CD14-positive monocyte (primary cell): ENCODE measurements around the gene SLIT1. TPM values are rescaled to one million over a fixed set of nuclear protein-coding genes. Genes with fewer than 3 reads are reported as not detected.

Experiments used
- DNase-seq, 3 donors: peaks; one replicate each; pipeline ENCODE4 v3.0.0-alpha.2; 2011 to 2022
- H2AFZ ChIP-seq: 2 replicates; pipeline ENCODE4 v1.6.0; 2012; ENCODE audit warnings: mild to moderate bottlenecking, low read depth, low read length, inconsistent platforms; ENCODE audit not compliant: insufficient read depth, poor library complexity, severe bottlenecking
- H3K27ac ChIP-seq, 2 donors: 1 replicate in 1 of 2; 2 replicates in 1 of 2; pipeline ENCODE4 v1.5.1; 2012 to 2013; ENCODE audit warnings: low read length in 2 of 2, control low read depth in 1 of 2, inconsistent platforms in 1 of 2, low read depth in 1 of 2, mild to moderate bottlenecking in 1 of 2
- H3K27me3 ChIP-seq, 2 donors: one replicate each; pipeline versions ENCODE4 v1.6.0 to v1.6.1; 2011 to 2013; ENCODE audit warnings: low read length in 2 of 2; ENCODE audit not compliant: control insufficient read depth in 2 of 2, insufficient read depth in 2 of 2
- H3K36me3 ChIP-seq, 2 donors: replicated peaks in 1 of 2; 1 replicate in 1 of 2; 2 replicates in 1 of 2; pipeline versions ENCODE4 v1.5.1 to v1.6.1; 2012 to 2013; ENCODE audit warnings: low read length in 2 of 2, control low read depth in 1 of 2, inconsistent platforms in 1 of 2, mild to moderate bottlenecking in 1 of 2; ENCODE audit not compliant: insufficient read depth in 2 of 2, control insufficient read depth in 1 of 2
- H3K4me1 ChIP-seq, 2 donors: 1 replicate in 1 of 2; 2 replicates in 1 of 2; pipeline versions ENCODE4 v1.5.1 to v1.6.1; 2012 to 2013; ENCODE audit warnings: low read length in 2 of 2, control low read depth in 1 of 2, inconsistent platforms in 1 of 2, mild to moderate bottlenecking in 1 of 2, moderate library complexity in 1 of 2; ENCODE audit not compliant: insufficient read depth in 2 of 2, control insufficient read depth in 1 of 2
- H3K4me2 ChIP-seq: replicated peaks from 2 replicates; pipeline ENCODE3; 2012; ENCODE audit warnings: low read length, moderate library complexity, mild to moderate bottlenecking; ENCODE audit not compliant: poor library complexity, severe bottlenecking; ENCODE audit errors: extremely low read depth
- H3K4me3 ChIP-seq, 3 experiments: fragments of 200-600 bp in 1 of 3; sonication (generic) in 1 of 3; replicated peaks in 1 of 3; 1 replicate in 2 of 3; 2 replicates in 1 of 3; pipeline ENCODE4 v1.5.1; 2011 to 2013; ENCODE audit warnings: low read length in 3 of 3, mild to moderate bottlenecking in 3 of 3, control low read depth in 2 of 3, low read depth in 2 of 3, inconsistent platforms in 1 of 3, moderate library complexity in 1 of 3
- H3K79me2 ChIP-seq: 2 replicates; pipeline ENCODE4 v1.6.0; 2012; ENCODE audit warnings: mild to moderate bottlenecking, control low read depth, inconsistent platforms, low read length, moderate library complexity; ENCODE audit not compliant: insufficient read depth
- H3K9ac ChIP-seq: 2 replicates; pipeline ENCODE4 v1.6.0; 2017; ENCODE audit warnings: low read length, mild to moderate bottlenecking; ENCODE audit not compliant: insufficient read depth, poor library complexity, severe bottlenecking
- H3K9me3 ChIP-seq, 2 donors: replicated peaks in 1 of 2; 1 replicate in 1 of 2; 2 replicates in 1 of 2; pipeline versions ENCODE4 v1.5.1 to v1.6.1; 2012 to 2013; ENCODE audit warnings: low read length in 2 of 2, control low read depth in 1 of 2; ENCODE audit not compliant: control insufficient read depth in 1 of 2, insufficient read depth in 1 of 2
- H4K20me1 ChIP-seq: 2 replicates; pipeline ENCODE4 v1.6.0; 2012; ENCODE audit warnings: mild to moderate bottlenecking, low read length, control low read depth, moderate library complexity; ENCODE audit not compliant: insufficient read depth
- H3K27ac Mint-ChIP-seq, 7 donors: one replicate each; pipeline ENCODE4 v1.8.0; 2020; ENCODE audit warnings: mild to moderate bottlenecking in 7 of 7, mixed read lengths in 7 of 7, moderate library complexity in 6 of 7, inconsistent platforms in 2 of 7
- H3K27me3 Mint-ChIP-seq, 3 donors: one replicate each; pipeline ENCODE4 v1.8.0; 2021 to 2022; ENCODE audit warnings: low read depth in 3 of 3, mild to moderate bottlenecking in 3 of 3, mixed read lengths in 3 of 3, moderate library complexity in 3 of 3, inconsistent platforms in 1 of 3
- H3K36me3 Mint-ChIP-seq, 2 donors: one replicate each; pipeline ENCODE4 v1.8.0; 2020; ENCODE audit warnings: mixed read lengths in 2 of 2, inconsistent platforms in 1 of 2, mild to moderate bottlenecking in 1 of 2
- H3K4me1 Mint-ChIP-seq: one replicate; pipeline ENCODE4 v1.8.0; 2020; ENCODE audit warnings: mild to moderate bottlenecking, mixed read lengths
- H3K4me3 Mint-ChIP-seq, 2 donors: one replicate each; pipeline ENCODE4 v1.8.0; 2020; ENCODE audit warnings: mild to moderate bottlenecking in 2 of 2, mixed read lengths in 2 of 2, moderate library complexity in 1 of 2
- H3K9me3 Mint-ChIP-seq, 7 donors: one replicate each; pipeline ENCODE4 v1.8.0; 2020 to 2022; ENCODE audit warnings: mixed read lengths in 7 of 7, mild to moderate bottlenecking in 6 of 7, moderate library complexity in 6 of 7, inconsistent platforms in 2 of 7
- CTCF ChIP-seq: fragments of 200-600 bp; IDR thresholded peaks from one replicate; pipeline ENCODE4 v1.8.0; 2022; ENCODE audit warnings: antibody characterized with exemption, mild to moderate bottlenecking
- WGBS: methylation state at CpG from one replicate; pipeline ENCODE4 v1.1.5; 2013; ENCODE audit warnings: missing lambda C conversion rate; ENCODE audit not compliant: insufficient coverage; 5-methylcytosine and 5-hydroxymethylcytosine counted together
- intact Hi-C, 2 donors: fragments of 100-400 bp; cut with micrococcal nuclease; formaldehyde crosslinking; loops; one replicate each; pipeline versions ENCODE4 v1.15.0 to v1.15.1; 2023
- polyA plus RNA-seq, 3 donors: library from polyadenylated mRNA; depleted of rRNA in 1 of 3; unstranded in 2 of 3; stranded (reverse) in 1 of 3; fragments of 300-500 nt in 2 of 3; fragments of >200 nt in 1 of 3; fragmentation: Illumina TruSeq in 2 of 3; gene quantifications; 1 replicate in 2 of 3; 2 replicates in 1 of 3; pipeline ENCODE4 v1.2.3, GENCODE V29; 2012 to 2021

SLIT1 gene
- polyA plus RNA-seq, 3 donors: 0.05 to 0.81 (median 0.16) TPM

GRCh38 chr10:96959733-96960132, 226.0 kb downstream of the SLIT1 start:
- Histone ChIP-seq H3K36me3 (peaks cover 37 to 74% of the 10 kb centered on the region in 2 donors), H2AFZ (no peak overlapping the region), H3K27ac (no peak overlapping the region), H3K9me3 (no peaks in the 10 kb centered on the region), H3K4me2 (no peak overlapping the region), H4K20me1 (peaks cover 34% of the 10 kb centered on the region), H3K4me3 (no peak overlapping the region), H3K27me3 (no peaks in the 10 kb centered on the region), H3K79me2 (no peaks in the 10 kb centered on the region), H3K9ac (no peak overlapping the region), H3K4me1 (no peaks in the 10 kb centered on the region)
- no peak for TF ChIP-seq CTCF
- Mint-ChIP-seq H3K4me3 (no peak overlapping the region), H3K27ac (no peak overlapping the region), H3K9me3 (no peaks in the 10 kb centered on the region), H3K4me1 (no peaks in the 10 kb centered on the region), H3K36me3 (peaks cover 37 to 46% of the 10 kb centered on the region in 2 donors), H3K27me3 (no peaks in the 10 kb centered on the region)
- WGBS: no CpG with 5 or more reads among the region's 1 CpG
- DNase-seq: no peak
- intact Hi-C loops: no loop called here

- H3K4me3 Mint-ChIP-seq: no peak overlapping the region
- no peaks in the 10 kb centered on the region for H3K9me3 Mint-ChIP-seq
- H3K27me3 ChIP-seq: no peaks in the 10 kb centered on the region
- WGBS: no CpG with 5 or more reads among the region's 2 CpGs
- H3K79me2 ChIP-seq: no peaks in the 10 kb centered on the region
- H3K4me2 ChIP-seq: no peak overlapping the region
- H3K27ac Mint-ChIP-seq: no peak overlapping the region
- no peaks in the 10 kb centered on the region for H3K9me3 ChIP-seq
- H3K4me1 ChIP-seq: no peaks in the 10 kb centered on the region
- no peaks in the 10 kb centered on the region for H3K27me3 Mint-ChIP-seq
- H3K36me3 Mint-ChIP-seq: peaks cover 46 to 61% of the 10 kb centered on the region in 2 donors
- intact Hi-C loops: no loop called here
- peaks cover 32% of the 10 kb centered on the region for H4K20me1 ChIP-seq
- no peak overlapping the region for H3K4me3 ChIP-seq
- H2AFZ ChIP-seq: no peak overlapping the region
- H3K27ac ChIP-seq: no peak overlapping the region
- no peak for DNase-seq
- H3K9ac ChIP-seq: no peak overlapping the region
- peaks cover 47 to 85% of the 10 kb centered on the region in 2 donors for H3K36me3 ChIP-seq
- TF ChIP-seq CTCF: no peak
- no peaks in the 10 kb centered on the region for H3K4me1 Mint-ChIP-seq
Measured at GRCh38 chr10:96958071-96958470, 227.7 kb downstream of the SLIT1 start.
